Smooth muscle cell (in vitro differentiated cells): ENCODE data around the gene TNRC6C. TPM values are rescaled to one million over a fixed set of nuclear protein-coding genes. Genes with fewer than 3 reads are reported as not detected.

Experiments used
- DNase-seq: peaks from one replicate; lab custom pipeline; 2025; ENCODE audit not compliant: unreplicated experiment; lab: John Stamatoyannopoulos, UW
- H2AFZ ChIP-seq: fragments of 200-600 bp; sonication (generic); 2 replicates; pipeline ENCODE4 v1.6.0; 2016; ENCODE audit warnings: antibody characterized with exemption, low read depth, mild to moderate bottlenecking
- H3F3A ChIP-seq: fragments of 200-600 bp; sonication (generic); 2 replicates; pipeline ENCODE4 v1.6.0; 2017; ENCODE audit warnings: antibody characterized with exemption, low read depth
- H3K27ac ChIP-seq: fragments of 200-600 bp; sonication (generic); 2 replicates; pipeline ENCODE4 v1.5.1; 2016; ENCODE audit warnings: low read depth, mild to moderate bottlenecking
- H3K27me3 ChIP-seq: fragments of 200-600 bp; sonication (generic); 2 replicates; pipeline ENCODE4 v1.6.1; 2016; ENCODE audit warnings: low read depth, mild to moderate bottlenecking
- H3K36me3 ChIP-seq: fragments of 200-600 bp; sonication (generic); 2 replicates; pipeline ENCODE4 v1.5.1; 2016; ENCODE audit warnings: low read depth
- H3K4me1 ChIP-seq: fragments of 200-600 bp; sonication (generic); 2 replicates; pipeline ENCODE4 v1.5.1; 2016; ENCODE audit warnings: low read depth
- H3K4me2 ChIP-seq: fragments of 200-600 bp; sonication (generic); 2 replicates; pipeline ENCODE4 v1.6.0; 2016; ENCODE audit warnings: mild to moderate bottlenecking
- H3K4me3 ChIP-seq: fragments of 200-600 bp; sonication (generic); 2 replicates; pipeline ENCODE4 v1.5.1; 2016; ENCODE audit warnings: mild to moderate bottlenecking
- H3K79me2 ChIP-seq: fragments of 200-600 bp; sonication (generic); 2 replicates; pipeline ENCODE4 v1.6.0; 2016; ENCODE audit warnings: low read depth, mild to moderate bottlenecking
- H3K9ac ChIP-seq: fragments of 200-600 bp; sonication (generic); 2 replicates; pipeline ENCODE4 v1.6.0; 2016; ENCODE audit warnings: low read depth
- H3K9me3 ChIP-seq: fragments of 200-600 bp; sonication (generic); replicated peaks from 2 replicates; pipeline ENCODE4 v1.5.1; 2016; ENCODE audit warnings: low read depth
- H4K20me1 ChIP-seq: fragments of 200-600 bp; sonication (generic); 2 replicates; pipeline ENCODE4 v1.6.0; 2016; ENCODE audit warnings: low read depth
- CTCF ChIP-seq: fragments of 200-600 bp; sonication (generic); IDR thresholded peaks from 2 replicates; pipeline ENCODE4 v1.5.1; 2017; ENCODE audit warnings: borderline replicate concordance, mild to moderate bottlenecking, antibody characterized with exemption; ENCODE audit not compliant: insufficient read depth, poor library complexity, severe bottlenecking
- WGBS: methylation state at CpG from one replicate; pipeline ENCODE4 v1.1.7; 2016; ENCODE audit warnings: low lambda C conversion rate; 5-methylcytosine and 5-hydroxymethylcytosine counted together
- polyA plus RNA-seq: library from polyadenylated mRNA; unstranded; fragments of >200 nt; fragmentation: Nextera tagmentation; extraction: Ambion mirVana; gene quantifications from 2 replicates; pipeline ENCODE4 v1.2.1, GENCODE V29; 2016
- total RNA-seq: library from RNA; depleted of rRNA; stranded (reverse); fragments of >200 nt; gene quantifications from 2 replicates; pipeline ENCODE4 v1.2.3, GENCODE V29; 2014

Gene TNRC6C
- total and polyA plus RNA-seq, 2 experiments from 2014 or later = 2.4 to 3.9 TPM

DNA sequence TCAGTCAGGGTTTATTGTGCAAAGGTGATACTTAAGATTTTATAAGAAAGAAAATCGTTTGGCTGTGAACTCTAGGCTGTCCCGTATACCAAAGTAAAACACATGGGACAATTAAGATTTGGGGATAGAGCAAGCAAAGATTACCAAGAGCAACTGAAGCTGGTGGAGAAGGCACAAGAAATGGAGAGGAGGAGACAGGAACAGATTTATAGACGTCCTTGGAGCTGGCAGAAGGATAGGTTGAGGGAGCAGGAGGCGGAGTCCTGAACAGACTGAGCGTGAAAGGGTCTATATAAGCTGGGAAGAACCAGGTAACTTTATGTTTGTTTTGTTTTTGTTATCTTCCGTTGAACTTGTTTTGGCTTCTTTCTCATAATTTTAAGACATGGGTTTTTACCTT is 3.8 kb downstream of the TNRC6C start:
- H3K4me1 ChIP-seq = peaks cover 43% of the 10 kb centered on the region
- TF ChIP-seq CTCF = no peak
- no peaks in the 10 kb centered on the region for H3K9me3 ChIP-seq
- no peak for DNase-seq
- no peak overlapping the region for H3K27ac ChIP-seq
- H3K4me2 ChIP-seq = no peak overlapping the region
- no peak overlapping the region for H3K4me3 ChIP-seq
- no peak overlapping the region for H2AFZ ChIP-seq
- peaks cover 8% of the 10 kb centered on the region for H3F3A ChIP-seq
- H3K9ac ChIP-seq = no peak overlapping the region
- H4K20me1 ChIP-seq = peaks cover 81% of the 10 kb centered on the region
- H3K79me2 ChIP-seq = peaks cover 28% of the 10 kb centered on the region
- H3K36me3 ChIP-seq = no peaks in the 10 kb centered on the region
- peaks cover 19% of the 10 kb centered on the region for H3K27me3 ChIP-seq
- 81% methylated on average over 6 of the region's 6 CpGs for WGBS

- Histone ChIP-seq H3K79me2 (peaks cover 37% of the 10 kb centered on the region), H3K27me3 (peaks cover 19% of the 10 kb centered on the region), H3K4me2 (peak overlapping the region; percentile 12), H3K4me1 (peaks cover 43% of the 10 kb centered on the region), H3K27ac (no peak overlapping the region), H3F3A (peaks cover 8% of the 10 kb centered on the region), H3K9ac (no peak overlapping the region), H3K36me3 (no peaks in the 10 kb centered on the region), H2AFZ (no peak overlapping the region), H4K20me1 (peaks cover 92% of the 10 kb centered on the region), H3K4me3 (no peak overlapping the region), H3K9me3 (no peaks in the 10 kb centered on the region)
- DNase-seq = no peak
- no peak for TF ChIP-seq CTCF
- 54% methylated on average over 2 of the region's 2 CpGs for WGBS
These were observed 4.9 kb downstream of the TNRC6C start for GRCh38 chr17:77963441-77963840.

GRCh38 chr17:77965352-77965751 is 6.8 kb downstream of the TNRC6C start:
- DNase-seq = no peak
- Histone ChIP-seq H3F3A (peaks cover 8% of the 10 kb centered on the region), H3K27me3 (peaks cover 8% of the 10 kb centered on the region), H3K27ac (no peak overlapping the region), H4K20me1 (peaks cover 100% of the 10 kb centered on the region), H3K9me3 (no peaks in the 10 kb centered on the region), H3K9ac (no peak overlapping the region), H2AFZ (no peak overlapping the region), H3K36me3 (no peaks in the 10 kb centered on the region), H3K4me1 (peaks cover 35% of the 10 kb centered on the region), H3K4me3 (no peak overlapping the region), H3K79me2 (peaks cover 40% of the 10 kb centered on the region), H3K4me2 (peak overlapping the region; percentile 24)
- TF ChIP-seq CTCF = no peak
- 59% methylated on average over 3 of the region's 3 CpGs for WGBS

GRCh38 chr17:77966476-77966875 is 8.0 kb downstream of the TNRC6C start:
- 75% methylated on average over 2 of the region's 2 CpGs for WGBS
- no peak overlapping the region for H3K4me3 ChIP-seq
- no peaks in the 10 kb centered on the region for H3K36me3 ChIP-seq
- TF ChIP-seq CTCF = no peak
- no peaks in the 10 kb centered on the region for H3K9me3 ChIP-seq
- DNase-seq = no peak
- no peak overlapping the region for H2AFZ ChIP-seq
- H3K4me1 ChIP-seq = peaks cover 30% of the 10 kb centered on the region
- peaks cover 8% of the 10 kb centered on the region for H3F3A ChIP-seq
- no peak overlapping the region for H3K4me2 ChIP-seq
- peaks cover 100% of the 10 kb centered on the region for H4K20me1 ChIP-seq
- no peak overlapping the region for H3K27ac ChIP-seq
- H3K79me2 ChIP-seq = peaks cover 39% of the 10 kb centered on the region
- no peak overlapping the region for H3K9ac ChIP-seq
- H3K27me3 ChIP-seq = peaks cover 5% of the 10 kb centered on the region
